ENCODE measurements around the gene PCNX2. TPM values are rescaled to one million over a fixed set of nuclear protein-coding genes. Genes with fewer than 3 reads are reported as not detected.

The PCNX2 gene
- total and polyA plus RNA-seq, 2 donors (not counting 1 experiment from before 2014, with no cell fraction given): 13.0 to 37.8 TPM

DNA sequence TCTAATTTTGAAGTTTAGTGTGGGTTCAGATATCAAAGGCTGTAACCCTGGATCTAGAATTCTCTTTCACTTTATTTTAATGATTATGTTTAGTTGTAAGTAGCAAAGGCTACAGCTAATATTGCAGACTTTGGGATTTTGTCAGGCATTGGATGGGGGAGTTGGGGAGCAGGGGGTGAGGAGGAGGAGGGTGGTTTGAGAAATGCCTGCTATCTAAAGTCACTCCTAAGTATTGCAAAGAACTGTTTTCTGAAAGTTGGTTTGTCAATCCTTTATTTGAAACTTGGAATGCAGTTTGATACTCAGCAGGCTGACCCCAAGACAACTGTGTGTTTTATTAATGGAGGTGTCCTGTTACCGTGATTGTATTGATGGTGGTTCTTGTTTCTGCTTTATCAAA is 343.9 kb downstream of the PCNX2 start:
- no peak overlapping the region for H3K9ac ChIP-seq (ENCODE audit: insufficient read depth, low read length)
- no peak overlapping the region for H3K27ac ChIP-seq (ENCODE audit: insufficient read depth, low read length)
- TF ChIP-seq, protein P1, sequence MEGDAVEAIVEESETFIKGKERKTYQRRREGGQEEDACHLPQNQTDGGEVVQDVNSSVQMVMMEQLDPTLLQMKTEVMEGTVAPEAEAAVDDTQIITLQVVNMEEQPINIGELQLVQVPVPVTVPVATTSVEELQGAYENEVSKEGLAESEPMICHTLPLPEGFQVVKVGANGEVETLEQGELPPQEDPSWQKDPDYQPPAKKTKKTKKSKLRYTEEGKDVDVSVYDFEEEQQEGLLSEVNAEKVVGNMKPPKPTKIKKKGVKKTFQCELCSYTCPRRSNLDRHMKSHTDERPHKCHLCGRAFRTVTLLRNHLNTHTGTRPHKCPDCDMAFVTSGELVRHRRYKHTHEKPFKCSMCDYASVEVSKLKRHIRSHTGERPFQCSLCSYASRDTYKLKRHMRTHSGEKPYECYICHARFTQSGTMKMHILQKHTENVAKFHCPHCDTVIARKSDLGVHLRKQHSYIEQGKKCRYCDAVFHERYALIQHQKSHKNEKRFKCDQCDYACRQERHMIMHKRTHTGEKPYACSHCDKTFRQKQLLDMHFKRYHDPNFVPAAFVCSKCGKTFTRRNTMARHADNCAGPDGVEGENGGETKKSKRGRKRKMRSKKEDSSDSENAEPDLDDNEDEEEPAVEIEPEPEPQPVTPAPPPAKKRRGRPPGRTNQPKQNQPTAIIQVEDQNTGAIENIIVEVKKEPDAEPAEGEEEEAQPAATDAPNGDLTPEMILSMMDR (conservative IDR thresholded peaks at IDR 0.05 in 1 of 2, IDR thresholded peaks at IDR 0.05 in 1 of 2; ENCODE audit: low read depth in 1 of 2, low read length in 2 of 2): no peak
- no peak for TF ChIP-seq EZH2 (IDR thresholded peaks at IDR 0.05; ENCODE audit: low read length, missing control alignments)
- H2AFZ ChIP-seq (ENCODE audit: low read length): no peak overlapping the region
- no peaks in the 10 kb centered on the region for H3K9me3 ChIP-seq (ENCODE audit: control insufficient read depth, insufficient read depth, low read depth, low read length)
- H4K20me1 ChIP-seq (ENCODE audit: control insufficient read depth, extremely low read depth, insufficient read depth, low read length): no peaks in the 10 kb centered on the region
- no peaks in the 10 kb centered on the region for H3K79me2 ChIP-seq (ENCODE audit: control insufficient read depth, insufficient read depth, low read length)
- H3K4me3 ChIP-seq (replicated peaks in 1 of 4; ENCODE audit: control extremely low read depth in 1 of 4, insufficient read depth in 1 of 4, low read depth in 3 of 4, low read length in 4 of 4): peak overlapping the region in 2 of 4 experiments; percentile 70 to 91
- no peaks in the 10 kb centered on the region for H3K36me3 ChIP-seq (ENCODE audit: control insufficient read depth, insufficient read depth, low read length)
- peaks cover 2% of the 10 kb centered on the region for H3K4me1 ChIP-seq (ENCODE audit: control insufficient read depth, extremely low read depth, insufficient read depth, low read length)
- DNase-seq (ENCODE audit: low read depth in 2 of 2): no peak
- H3K27me3 ChIP-seq (ENCODE audit: control insufficient read depth, insufficient read depth, low read length): no peaks in the 10 kb centered on the region
- peak overlapping the region; percentile 94 for H3K4me2 ChIP-seq (ENCODE audit: extremely low read depth, insufficient read depth, low read length)

DNA sequence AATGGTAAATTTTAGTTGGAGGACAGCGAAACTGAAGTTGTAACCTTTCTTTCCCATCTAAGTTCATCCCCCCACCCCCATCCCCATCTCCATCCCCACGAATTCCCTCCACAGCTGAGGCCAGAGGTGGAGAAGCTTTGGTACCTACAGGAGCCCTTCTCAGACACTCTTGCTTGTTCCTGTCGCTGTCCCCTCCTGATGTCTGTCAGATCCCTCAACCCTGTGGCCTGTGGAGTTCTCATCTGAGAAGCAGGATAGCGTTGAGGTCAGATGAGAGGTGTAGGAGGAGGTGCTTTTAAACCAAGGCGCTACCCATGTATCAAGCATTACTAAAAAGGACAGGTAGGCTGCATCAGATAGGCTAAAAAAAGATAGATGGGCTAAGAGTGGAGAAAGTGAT is 344.3 kb downstream of the PCNX2 start:
- Histone ChIP-seq H3K9me3 (ENCODE audit: control insufficient read depth, insufficient read depth, low read depth, low read length) (no peaks in the 10 kb centered on the region), H3K4me3 (replicated peaks in 1 of 4; ENCODE audit: control extremely low read depth in 1 of 4, insufficient read depth in 1 of 4, low read depth in 3 of 4, low read length in 4 of 4) (peak overlapping the region; percentile 70 to 91 (median 79)), H3K79me2 (ENCODE audit: control insufficient read depth, insufficient read depth, low read length) (no peaks in the 10 kb centered on the region), H3K27me3 (ENCODE audit: control insufficient read depth, insufficient read depth, low read length) (no peaks in the 10 kb centered on the region), H3K4me1 (ENCODE audit: control insufficient read depth, extremely low read depth, insufficient read depth, low read length) (peaks cover 2% of the 10 kb centered on the region), H4K20me1 (ENCODE audit: control insufficient read depth, extremely low read depth, insufficient read depth, low read length) (no peaks in the 10 kb centered on the region), H2AFZ (ENCODE audit: low read length) (peak overlapping the region; percentile 88), H3K27ac (ENCODE audit: insufficient read depth, low read length) (no peak overlapping the region), H3K4me2 (ENCODE audit: extremely low read depth, insufficient read depth, low read length) (peak overlapping the region; percentile 94), H3K36me3 (ENCODE audit: control insufficient read depth, insufficient read depth, low read length) (no peaks in the 10 kb centered on the region), H3K9ac (ENCODE audit: insufficient read depth, low read length) (no peak overlapping the region)
- no peak for TF ChIP-seq EZH2 (IDR thresholded peaks at IDR 0.05; ENCODE audit: low read length, missing control alignments)
- TF ChIP-seq, protein P1 (conservative IDR thresholded peaks at IDR 0.05 in 1 of 2, IDR thresholded peaks at IDR 0.05 in 1 of 2; ENCODE audit: low read depth in 1 of 2, low read length in 2 of 2): no peak
- DNase-seq (ENCODE audit: low read depth in 2 of 2): no peak

DNA sequence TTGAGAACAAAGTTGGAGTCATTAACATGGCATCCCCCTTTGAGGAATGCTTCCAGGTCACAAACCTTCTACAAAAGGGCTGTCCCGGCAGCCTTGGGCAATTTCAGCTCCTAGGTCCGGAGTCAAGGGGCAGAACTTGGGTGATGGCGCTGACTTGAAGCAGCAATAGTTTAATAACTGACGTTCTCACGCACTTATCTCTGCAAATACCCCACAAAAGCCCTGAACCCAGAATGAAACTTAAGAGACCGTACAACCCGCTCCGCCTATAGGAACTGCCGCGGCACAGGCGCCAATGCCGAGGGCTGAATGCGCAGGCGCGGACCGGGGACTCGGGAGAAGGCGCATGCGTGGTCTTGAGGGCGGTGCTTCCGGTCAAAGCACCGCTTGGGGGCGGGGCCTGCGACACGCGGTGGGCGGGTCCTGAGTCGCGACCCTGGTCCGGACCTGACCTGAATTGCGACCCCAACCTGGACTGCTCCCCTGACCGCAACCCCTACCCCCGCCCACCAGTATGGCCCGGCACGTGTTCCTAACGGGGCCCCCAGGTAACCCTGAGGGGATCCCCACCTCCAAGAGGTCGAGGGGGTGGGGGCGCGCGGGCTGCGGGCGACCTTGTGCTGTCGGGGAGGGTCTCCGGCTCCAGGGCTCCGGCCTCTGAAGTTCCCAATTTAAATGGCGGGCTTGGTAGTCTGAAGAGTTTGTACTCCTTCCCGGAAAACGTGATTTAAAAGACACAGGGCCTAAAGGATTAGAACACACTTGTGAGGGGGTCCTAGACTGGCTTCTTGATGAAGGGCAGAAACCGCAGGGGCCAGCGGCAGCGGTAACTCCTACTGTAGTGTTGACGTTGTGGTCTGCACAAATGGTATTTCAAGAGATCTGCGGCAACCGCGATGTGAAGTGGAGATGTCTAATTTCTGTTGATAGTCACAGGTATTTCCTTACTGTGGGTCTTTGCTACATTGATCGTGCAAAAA is 345.0 kb downstream of the PCNX2 start, which contains the start of gene NTPCR:
Gene NTPCR (plus strand): TSS at position 415 of the 980 bp plus-strand sequence. CDS start 100 bp downstream, at position 515.
- peak within 1 kb of the TSS; percentile 94 for H3K4me2 ChIP-seq (ENCODE audit: extremely low read depth, insufficient read depth, low read length)
- H3K4me3 ChIP-seq (replicated peaks in 1 of 4; ENCODE audit: control extremely low read depth in 1 of 4, insufficient read depth in 1 of 4, low read depth in 3 of 4, low read length in 4 of 4): peak within 1 kb of the TSS; percentile 70 to 91 (median 79)
- H3K36me3 ChIP-seq (ENCODE audit: control insufficient read depth, insufficient read depth, low read length): no peaks in the 10 kb centered on the region
- no peaks in the 10 kb centered on the region for H3K79me2 ChIP-seq (ENCODE audit: control insufficient read depth, insufficient read depth, low read length)
- peaks cover 2% of the 10 kb centered on the region for H3K4me1 ChIP-seq (ENCODE audit: control insufficient read depth, extremely low read depth, insufficient read depth, low read length)
- no peaks in the 10 kb centered on the region for H3K9me3 ChIP-seq (ENCODE audit: control insufficient read depth, insufficient read depth, low read depth, low read length)
- peak; percentile 84 to 92 for DNase-seq (ENCODE audit: low read depth in 2 of 2)
- H3K9ac ChIP-seq (ENCODE audit: insufficient read depth, low read length): peak within 1 kb of the TSS; percentile 66
- H4K20me1 ChIP-seq (ENCODE audit: control insufficient read depth, extremely low read depth, insufficient read depth, low read length): no peaks in the 10 kb centered on the region
- TF ChIP-seq EZH2 (IDR thresholded peaks at IDR 0.05; ENCODE audit: low read length, missing control alignments): no peak
- TF ChIP-seq, protein P1 (conservative IDR thresholded peaks at IDR 0.05 in 1 of 2, IDR thresholded peaks at IDR 0.05 in 1 of 2; ENCODE audit: low read depth in 1 of 2, low read length in 2 of 2): peak in 1 of 2 donors; percentile 21
- peak within 1 kb of the TSS; percentile 63 for H3K27ac ChIP-seq (ENCODE audit: insufficient read depth, low read length)
- H2AFZ ChIP-seq (ENCODE audit: low read length): peak within 1 kb of the TSS; percentile 95
- no peaks in the 10 kb centered on the region for H3K27me3 ChIP-seq (ENCODE audit: control insufficient read depth, insufficient read depth, low read length)
